Neural crest cell (in vitro differentiated cells): ENCODE results near the gene NREP. TPM values are rescaled to one million over a fixed set of nuclear protein-coding genes. Genes with fewer than 3 reads are reported as not detected.

Source experiments
- DNase-seq: peaks from one replicate; pipeline ENCODE4 v3.0.0; 2021; ENCODE audit warnings: low read depth, mixed read lengths, low spot score
- H3K27ac Mint-ChIP-seq: one replicate; pipeline ENCODE4 v1.8.0; 2021; ENCODE audit warnings: mild to moderate bottlenecking, mixed read lengths; ENCODE audit not compliant: unreplicated experiment
- H3K27me3 Mint-ChIP-seq: 2 replicates; pipeline ENCODE4 v1.8.0; 2021; ENCODE audit warnings: low read depth, mild to moderate bottlenecking, mixed read lengths
- H3K36me3 Mint-ChIP-seq: 2 replicates; pipeline ENCODE4 v1.8.0; 2021; ENCODE audit warnings: low read depth, mild to moderate bottlenecking, mixed read lengths
- H3K4me1 Mint-ChIP-seq: 2 replicates; pipeline ENCODE4 v1.8.0; 2021; ENCODE audit warnings: mixed read lengths
- H3K4me3 Mint-ChIP-seq: one replicate; pipeline ENCODE4 v1.8.0; 2021; ENCODE audit warnings: mild to moderate bottlenecking, mixed read lengths
- H3K9me3 Mint-ChIP-seq: 2 replicates; pipeline ENCODE4 v1.8.0; 2021; ENCODE audit warnings: mixed read lengths
- CTCF ChIP-seq: fragments of 200-600 bp; sonication (generic); conservative IDR thresholded peaks from 2 replicates; pipeline ENCODE4 v1.5.0; 2021; ENCODE audit warnings: antibody characterized with exemption, mild to moderate bottlenecking
- total RNA-seq: library from RNA; stranded (reverse); gene quantifications from 2 replicates; pipeline ENCODE4 v1.2.1, GENCODE V29; 2021

NREP gene
- total RNA-seq, 1 donor from 2014 or later: 382 TPM

- peaks cover 11% of the 10 kb centered on the region for H3K4me1 Mint-ChIP-seq
- no peak for TF ChIP-seq CTCF
- H3K27me3 Mint-ChIP-seq: no peaks in the 10 kb centered on the region
- no peak for DNase-seq
- H3K27ac Mint-ChIP-seq: no peak overlapping the region
- H3K4me3 Mint-ChIP-seq: no peak overlapping the region
- H3K36me3 Mint-ChIP-seq: no peaks in the 10 kb centered on the region
- no peaks in the 10 kb centered on the region for H3K9me3 Mint-ChIP-seq
Observed at GRCh38 chr5:111783537-111783936, 26.5 kb upstream of the NREP start.

- no peaks in the 10 kb centered on the region for H3K27me3 Mint-ChIP-seq
Observed at GRCh38 chr5:111782216-111782615, 25.2 kb upstream of the NREP start.

GRCh38 chr5:111781200-111781599, 24.2 kb upstream of the NREP start:
- no peak overlapping the region for H3K4me3 Mint-ChIP-seq
- H3K36me3 Mint-ChIP-seq: no peaks in the 10 kb centered on the region
- H3K27me3 Mint-ChIP-seq: no peaks in the 10 kb centered on the region
- H3K27ac Mint-ChIP-seq: no peak overlapping the region
- H3K4me1 Mint-ChIP-seq: peaks cover 9% of the 10 kb centered on the region
- no peaks in the 10 kb centered on the region for H3K9me3 Mint-ChIP-seq
- TF ChIP-seq CTCF: no peak
- no peak for DNase-seq

More at GRCh38 chr5:111782216-111782615, 25.2 kb upstream of the NREP start:
- Mint-ChIP-seq H3K4me3 (no peak overlapping the region), H3K9me3 (no peaks in the 10 kb centered on the region), H3K27ac (no peak overlapping the region), H3K4me1 (peaks cover 11% of the 10 kb centered on the region), H3K36me3 (no peaks in the 10 kb centered on the region)
- DNase-seq: no peak
- TF ChIP-seq CTCF: no peak

GRCh38 chr5:111779922-111780292, 22.9 kb upstream of the NREP start:
- no peaks in the 10 kb centered on the region for H3K36me3 Mint-ChIP-seq
- H3K9me3 Mint-ChIP-seq: no peaks in the 10 kb centered on the region
- TF ChIP-seq CTCF: no peak
- no peak overlapping the region for H3K4me3 Mint-ChIP-seq
- H3K27ac Mint-ChIP-seq: no peak overlapping the region
- H3K4me1 Mint-ChIP-seq: peaks cover 1% of the 10 kb centered on the region
- DNase-seq: no peak
- no peaks in the 10 kb centered on the region for H3K27me3 Mint-ChIP-seq

GRCh38 chr5:111779260-111779921, 22.4 kb upstream of the NREP start:
- Mint-ChIP-seq H3K4me3 (no peak overlapping the region), H3K4me1 (peaks cover 5% of the 10 kb centered on the region), H3K36me3 (no peaks in the 10 kb centered on the region), H3K27me3 (no peaks in the 10 kb centered on the region), H3K9me3 (no peaks in the 10 kb centered on the region), H3K27ac (no peak overlapping the region)
- DNase-seq: no peak
- TF ChIP-seq CTCF: no peak
